Measurements from ENCODE around the gene ADRA2B. TPM values are rescaled to one million over a fixed set of nuclear protein-coding genes. Genes with fewer than 3 reads are reported as not detected.

ADRA2B gene
- total RNA-seq, 4 donors from 2014 or later = 2.1 to 6.0 (median 4.0) TPM

- TF ChIP-seq EP300 (IDR thresholded peaks at IDR 0.05) = no peak
- TF ChIP-seq CTCF (IDR thresholded peaks at IDR 0.05) = no peak
- TF ChIP-seq POLR2A (IDR thresholded peaks at IDR 0.05; ENCODE audit: low read depth) = no peak
- no peak for TF ChIP-seq POLR2AphosphoS5 (IDR thresholded peaks at IDR 0.05)
- DNase-seq (ENCODE audit: extremely low spot score) = no peak
- H3K4me3 ChIP-seq = no peak overlapping the region
- H3K9me3 ChIP-seq = peaks cover 0 to 6% (median 2%) of the 10 kb centered on the region in 4 donors
- intact Hi-C loops (cut with DNase I) = no loop called here
- peaks cover 13 to 40% (median 25%) of the 10 kb centered on the region in 4 donors for H3K4me1 ChIP-seq
- 66% methylated on average over 11 of the region's 12 CpGs for WGBS
- peak overlapping the region; percentile 11 to 34 (median 32) for H3K27ac ChIP-seq (replicated peaks in 1 of 4)
- H3K36me3 ChIP-seq = no peaks in the 10 kb centered on the region
- no peaks in the 10 kb centered on the region for H3K27me3 ChIP-seq
These were observed 16.2 kb downstream of the ADRA2B start for GRCh38 chr2:96099861-96100798.

DNA sequence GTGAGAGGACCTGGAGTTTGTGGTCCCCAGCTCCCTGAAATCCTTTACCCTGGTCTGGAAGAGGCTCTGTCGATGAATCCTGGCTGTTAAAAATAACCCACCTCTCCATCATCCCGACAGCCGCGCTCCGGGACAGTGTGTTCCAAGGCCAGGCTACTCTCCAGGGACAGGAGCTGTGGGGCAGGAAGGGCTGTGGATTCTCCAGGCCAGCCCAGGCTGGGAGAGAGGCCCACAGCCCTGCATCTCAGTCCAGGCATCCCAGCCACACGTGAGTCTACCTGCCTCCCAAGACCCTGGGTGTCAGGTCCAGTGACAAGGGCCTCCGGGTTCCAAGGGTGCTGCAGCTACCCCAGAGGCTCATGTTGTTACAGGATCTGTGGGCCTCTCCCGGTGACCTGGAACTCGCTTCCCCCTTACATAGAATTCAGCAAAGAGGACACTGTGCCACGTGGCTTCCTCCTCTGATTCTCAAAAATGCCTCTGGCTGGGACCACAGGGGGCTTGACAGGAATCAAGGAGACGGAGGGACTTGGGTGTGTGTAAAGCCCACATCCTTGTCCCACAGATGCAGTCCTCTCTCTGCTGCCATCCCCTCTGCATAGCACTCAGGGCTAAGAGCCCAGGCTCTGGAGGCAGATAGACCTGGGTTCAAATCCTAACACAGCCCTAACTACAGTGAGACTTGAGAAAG is 17.3 kb downstream of the ADRA2B start:
- Histone ChIP-seq H3K4me1 (peaks cover 13 to 37% (median 23%) of the 10 kb centered on the region in 4 donors), H3K4me3 (no peak overlapping the region), H3K36me3 (no peaks in the 10 kb centered on the region), H3K27ac (replicated peaks in 1 of 4) (peak overlapping the region; percentile 34 to 67 (median 63)), H3K9me3 (no peaks in the 10 kb centered on the region), H3K27me3 (no peaks in the 10 kb centered on the region)
- intact Hi-C loops (cut with DNase I) = no loop called here
- TF ChIP-seq POLR2AphosphoS5 (IDR thresholded peaks at IDR 0.05) (peak; percentile 46 to 55), CTCF (IDR thresholded peaks at IDR 0.05) (no peak)
- 73% methylated on average over 7 of the region's 11 CpGs for WGBS
- DNase-seq (ENCODE audit: extremely low spot score) = no peak

DNA sequence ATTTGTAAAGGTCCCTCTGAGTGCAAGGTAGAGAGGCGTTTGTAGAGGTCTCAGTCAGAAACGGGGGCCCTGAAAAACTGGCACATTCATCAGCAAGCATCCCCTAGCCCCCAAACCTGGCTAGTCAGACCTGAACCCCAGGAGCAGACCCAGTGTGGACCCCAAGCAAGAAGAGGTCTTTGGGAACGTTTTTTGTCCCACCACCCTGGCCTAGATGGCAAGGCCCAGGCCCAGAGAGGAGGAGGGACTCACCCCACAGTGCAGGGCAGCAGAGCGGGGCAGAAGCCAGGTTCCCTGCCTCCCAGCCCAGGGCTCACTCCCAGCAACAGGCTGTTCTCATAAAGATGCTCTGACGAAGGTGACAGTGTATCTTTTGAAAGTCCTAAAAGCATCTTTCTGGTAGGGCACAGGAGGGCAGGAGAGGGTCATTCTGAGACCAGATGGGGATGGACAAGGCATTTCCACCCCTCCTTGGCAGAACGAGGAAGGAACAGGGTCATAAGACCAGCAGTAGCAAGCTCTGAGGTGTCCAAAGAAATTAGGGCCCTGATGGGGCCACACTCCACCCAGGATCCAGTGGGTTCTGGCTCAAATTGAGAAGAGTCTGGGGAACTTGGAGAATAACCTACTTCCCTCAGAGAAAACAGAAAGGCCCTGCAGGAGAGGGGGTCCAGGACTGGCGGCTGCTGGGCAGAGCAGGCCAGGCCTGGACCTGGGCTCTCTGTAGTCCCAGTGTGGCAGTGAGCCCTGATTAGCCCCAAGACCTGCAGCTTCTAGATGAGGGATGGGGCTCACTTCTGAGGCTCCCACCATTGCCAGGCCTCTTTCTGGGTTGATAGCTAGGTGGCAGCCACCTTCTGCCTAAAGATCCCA is 18.2 kb downstream of the ADRA2B start:
- no peak for DNase-seq (ENCODE audit: extremely low spot score)
- peaks cover 13 to 32% (median 22%) of the 10 kb centered on the region in 4 donors for H3K4me1 ChIP-seq
- H3K4me3 ChIP-seq = no peak overlapping the region
- H3K36me3 ChIP-seq = no peaks in the 10 kb centered on the region
- TF ChIP-seq EP300 (IDR thresholded peaks at IDR 0.05) = no peak
- TF ChIP-seq POLR2AphosphoS5 (IDR thresholded peaks at IDR 0.05) = no peak
- no peak for TF ChIP-seq POLR2A (IDR thresholded peaks at IDR 0.05; ENCODE audit: low read depth)
- TF ChIP-seq CTCF (IDR thresholded peaks at IDR 0.05) = no peak
- H3K27ac ChIP-seq (replicated peaks in 1 of 4) = peak overlapping the region; percentile 29 to 67 (median 63)
- H3K9me3 ChIP-seq = no peaks in the 10 kb centered on the region
- H3K27me3 ChIP-seq = no peaks in the 10 kb centered on the region
- WGBS = 97% methylated on average over 5 of the region's 7 CpGs
- intact Hi-C loops (cut with DNase I) = no loop called here

DNA sequence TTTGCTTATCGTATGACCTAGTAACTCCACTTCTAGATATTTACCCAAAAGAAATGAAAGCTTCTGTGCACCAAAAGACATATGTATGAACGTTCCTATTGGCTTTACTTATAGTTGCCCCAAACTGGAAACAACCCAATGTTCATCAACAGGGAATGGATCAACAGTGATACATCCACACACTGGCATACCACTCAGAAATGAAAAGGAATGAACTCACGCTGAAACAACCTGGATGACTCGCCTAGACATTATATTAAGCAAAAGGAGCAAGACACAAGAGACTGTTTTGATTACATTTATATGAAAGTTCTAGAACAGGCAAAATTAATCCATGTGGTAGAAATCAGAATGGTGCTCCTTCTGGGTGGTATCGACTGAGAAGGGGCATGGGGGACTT is 18.9 kb downstream of the ADRA2B start:
- H3K27me3 ChIP-seq = no peaks in the 10 kb centered on the region
- intact Hi-C loops (cut with DNase I) = no loop called here
- WGBS = 90% methylated on average over 5 of the region's 5 CpGs
- no peak for DNase-seq (ENCODE audit: extremely low spot score)
- no peaks in the 10 kb centered on the region for H3K9me3 ChIP-seq
- no peak overlapping the region for H3K27ac ChIP-seq (replicated peaks in 1 of 4)
- TF ChIP-seq EP300 (IDR thresholded peaks at IDR 0.05) (no peak), CTCF (IDR thresholded peaks at IDR 0.05) (no peak), POLR2A (IDR thresholded peaks at IDR 0.05; ENCODE audit: low read depth) (no peak), POLR2AphosphoS5 (IDR thresholded peaks at IDR 0.05) (no peak)
- H3K4me1 ChIP-seq = peaks cover 13 to 29% (median 22%) of the 10 kb centered on the region in 4 donors
- H3K36me3 ChIP-seq = no peaks in the 10 kb centered on the region
- no peak overlapping the region for H3K4me3 ChIP-seq

Measured in esophagus muscularis mucosa (tissue), 4 donors.